Loucy (cell line): ENCODE measurements around the gene KDELR3.

Experiments
- H2AFZ ChIP-seq: fragments of 200-600 bp; sonication (generic); 2 replicates; pipeline ENCODE4 v1.6.0; 2016; ENCODE audit warnings: antibody characterized with exemption, mild to moderate bottlenecking, low read length, moderate library complexity
- H3F3A ChIP-seq: fragments of 200-600 bp; 2 replicates; pipeline ENCODE4 v1.6.0; 2016; ENCODE audit warnings: antibody characterized with exemption, low read depth, mild to moderate bottlenecking
- H3K27me3 ChIP-seq: fragments of 200-600 bp; sonication (generic); 2 replicates; pipeline ENCODE4 v1.6.1; 2014; ENCODE audit warnings: low read length, mild to moderate bottlenecking; ENCODE audit not compliant: insufficient read depth, poor library complexity, severe bottlenecking
- H3K36me3 ChIP-seq: fragments of 200-600 bp; sonication (generic); 2 replicates; pipeline ENCODE4 v1.6.1; 2016; ENCODE audit warnings: low read length; ENCODE audit not compliant: insufficient read depth
- H3K4me1 ChIP-seq: fragments of 200-600 bp; sonication (generic); 2 replicates; pipeline ENCODE4 v1.5.1; 2014; ENCODE audit warnings: low read length, mild to moderate bottlenecking; ENCODE audit not compliant: insufficient read depth, poor library complexity, severe bottlenecking
- H3K4me2 ChIP-seq: fragments of 200-600 bp; sonication (generic); 2 replicates; pipeline ENCODE4 v1.6.0; 2014; ENCODE audit warnings: antibody characterized with exemption, low read length, low read depth, mild to moderate bottlenecking; ENCODE audit not compliant: poor library complexity, severe bottlenecking
- H3K4me3 ChIP-seq: fragments of 200-600 bp; sonication (generic); 2 replicates; pipeline ENCODE4 v1.5.1; 2014; ENCODE audit warnings: low read length, mild to moderate bottlenecking, mixed read lengths; ENCODE audit not compliant: poor library complexity, severe bottlenecking
- H3K79me2 ChIP-seq: fragments of 200-600 bp; sonication (generic); 2 replicates; pipeline ENCODE4 v1.6.1; 2014; ENCODE audit warnings: low read length; ENCODE audit not compliant: insufficient read depth
- H3K9ac ChIP-seq: fragments of 200-600 bp; sonication (generic); 2 replicates; pipeline ENCODE4 v1.6.0; 2014; ENCODE audit warnings: mild to moderate bottlenecking, low read depth, low read length, moderate library complexity; ENCODE audit not compliant: poor library complexity, severe bottlenecking
- H3K9me2 ChIP-seq: fragments of 200-600 bp; sonication (generic); replicated peaks from 2 replicates; pipeline ENCODE4 v1.6.1; 2016; ENCODE audit warnings: low read depth, low read length, mixed read lengths
- H3K9me3 ChIP-seq: fragments of 200-600 bp; sonication (generic); 2 replicates; pipeline ENCODE4 v1.6.1; 2014; ENCODE audit warnings: mild to moderate bottlenecking, antibody characterized with exemption, low read length, low read depth; ENCODE audit not compliant: insufficient read depth
- H4K20me1 ChIP-seq: fragments of 200-600 bp; sonication (generic); 2 replicates; pipeline ENCODE4 v1.6.0; 2014; ENCODE audit warnings: antibody characterized with exemption, low read length, mild to moderate bottlenecking; ENCODE audit not compliant: insufficient read depth, poor library complexity, severe bottlenecking
- EZH2phosphoT487 ChIP-seq: fragments of 200-600 bp; IDR thresholded peaks from 2 replicates; pipeline ENCODE4 v1.6.1; 2018; ENCODE audit warnings: antibody characterized with exemption, mild to moderate bottlenecking, moderate library complexity, borderline replicate concordance
- TF ChIP-seq, protein P1 (sequence below): fragments of 200-600 bp; sonication (generic); conservative IDR thresholded peaks from 2 replicates; pipeline ENCODE4 v1.5.1; 2014; ENCODE audit warnings: mild to moderate bottlenecking, antibody characterized with exemption, low read length

KDELR3 gene

DNA sequence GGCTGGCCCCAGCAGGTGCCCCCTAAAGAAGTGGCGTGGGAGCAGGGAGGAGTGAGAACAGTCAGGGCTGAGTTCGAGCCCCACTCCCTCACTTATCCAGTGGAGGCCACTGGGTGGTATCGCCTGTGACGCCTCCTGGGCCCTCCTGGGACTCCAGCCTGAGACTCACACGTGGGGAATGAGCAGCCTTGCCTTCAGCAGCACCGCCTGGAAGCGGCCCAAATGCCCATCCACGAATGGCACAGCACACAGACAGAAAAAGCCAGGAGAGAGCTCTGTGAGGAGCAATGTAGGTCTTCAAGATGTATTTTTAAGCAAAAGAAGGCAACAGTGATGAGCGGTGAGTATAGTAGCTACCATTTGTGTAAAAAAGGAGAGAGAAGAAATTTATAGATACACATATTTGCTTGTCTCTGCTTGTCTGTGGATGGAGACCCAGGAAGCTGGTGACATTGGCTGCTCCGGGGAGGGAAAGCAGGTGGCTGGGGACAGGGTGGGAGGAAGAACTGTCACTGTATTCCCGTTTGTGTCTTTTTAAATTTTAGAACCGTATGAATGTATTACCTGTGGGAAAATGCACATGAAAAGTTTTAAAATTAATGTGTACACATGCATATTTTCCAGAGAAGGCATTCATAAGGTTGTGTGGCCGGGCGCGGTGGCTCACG, 26.1 kb upstream of the KDELR3 start:
- TF ChIP-seq, protein P1, sequence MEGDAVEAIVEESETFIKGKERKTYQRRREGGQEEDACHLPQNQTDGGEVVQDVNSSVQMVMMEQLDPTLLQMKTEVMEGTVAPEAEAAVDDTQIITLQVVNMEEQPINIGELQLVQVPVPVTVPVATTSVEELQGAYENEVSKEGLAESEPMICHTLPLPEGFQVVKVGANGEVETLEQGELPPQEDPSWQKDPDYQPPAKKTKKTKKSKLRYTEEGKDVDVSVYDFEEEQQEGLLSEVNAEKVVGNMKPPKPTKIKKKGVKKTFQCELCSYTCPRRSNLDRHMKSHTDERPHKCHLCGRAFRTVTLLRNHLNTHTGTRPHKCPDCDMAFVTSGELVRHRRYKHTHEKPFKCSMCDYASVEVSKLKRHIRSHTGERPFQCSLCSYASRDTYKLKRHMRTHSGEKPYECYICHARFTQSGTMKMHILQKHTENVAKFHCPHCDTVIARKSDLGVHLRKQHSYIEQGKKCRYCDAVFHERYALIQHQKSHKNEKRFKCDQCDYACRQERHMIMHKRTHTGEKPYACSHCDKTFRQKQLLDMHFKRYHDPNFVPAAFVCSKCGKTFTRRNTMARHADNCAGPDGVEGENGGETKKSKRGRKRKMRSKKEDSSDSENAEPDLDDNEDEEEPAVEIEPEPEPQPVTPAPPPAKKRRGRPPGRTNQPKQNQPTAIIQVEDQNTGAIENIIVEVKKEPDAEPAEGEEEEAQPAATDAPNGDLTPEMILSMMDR = no peak
- TF ChIP-seq EZH2phosphoT487 = no peak

DNA sequence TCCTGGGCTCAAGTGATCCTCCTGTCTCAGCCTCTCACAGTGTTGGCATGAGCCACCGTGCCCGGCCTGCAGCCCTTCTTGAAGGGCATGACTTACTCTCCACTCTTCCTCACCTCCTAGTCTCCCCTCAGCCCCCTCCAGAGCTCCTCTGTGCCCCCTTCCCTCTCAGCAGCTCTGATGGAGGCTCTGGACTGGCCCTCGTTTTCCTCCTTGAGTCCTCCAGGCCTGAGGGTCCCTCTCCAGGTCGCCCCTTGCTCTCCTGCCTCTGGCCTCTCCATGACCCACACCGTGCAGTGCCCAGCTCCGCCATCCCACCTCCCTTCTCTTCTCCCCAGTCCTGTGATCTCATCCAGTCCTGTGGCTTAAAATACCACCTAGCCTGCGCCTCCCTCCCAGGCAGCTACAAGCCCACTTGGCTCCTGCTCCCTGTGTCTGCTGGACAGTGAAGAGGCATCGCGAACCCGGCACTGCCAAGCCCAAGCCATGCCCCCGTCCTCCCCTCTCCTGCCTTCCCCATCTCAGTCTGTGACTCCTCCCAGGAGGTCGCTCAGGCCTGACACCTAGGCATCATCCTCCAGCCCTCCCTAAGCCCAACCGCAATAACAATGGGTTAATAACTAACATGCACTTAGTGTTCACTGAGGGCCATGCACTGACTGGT, 24.8 kb upstream of the KDELR3 start:
- Histone ChIP-seq H3K36me3 (no peaks in the 10 kb centered on the region), H3F3A (no peaks in the 10 kb centered on the region), H2AFZ (no peak overlapping the region), H3K4me2 (no peak overlapping the region), H3K9me2 (no peaks in the 10 kb centered on the region), H3K9me3 (no peaks in the 10 kb centered on the region), H3K79me2 (no peaks in the 10 kb centered on the region), H3K4me3 (no peak overlapping the region), H3K9ac (no peak overlapping the region), H3K27me3 (no peaks in the 10 kb centered on the region), H4K20me1 (no peaks in the 10 kb centered on the region), H3K4me1 (no peaks in the 10 kb centered on the region)
- TF ChIP-seq, protein P1 = no peak
- no peak for TF ChIP-seq EZH2phosphoT487

More for the DNA sequence above, 26.1 kb upstream of the KDELR3 start:
- H2AFZ ChIP-seq = no peak overlapping the region
- H3K4me3 ChIP-seq = no peak overlapping the region
- H3K9me3 ChIP-seq = no peaks in the 10 kb centered on the region
- no peaks in the 10 kb centered on the region for H3F3A ChIP-seq
- H3K4me1 ChIP-seq = no peaks in the 10 kb centered on the region
- H4K20me1 ChIP-seq = no peaks in the 10 kb centered on the region
- no peak overlapping the region for H3K9ac ChIP-seq
- no peak overlapping the region for H3K4me2 ChIP-seq
- H3K9me2 ChIP-seq = no peaks in the 10 kb centered on the region
- no peaks in the 10 kb centered on the region for H3K36me3 ChIP-seq
- H3K79me2 ChIP-seq = no peaks in the 10 kb centered on the region
- H3K27me3 ChIP-seq = no peaks in the 10 kb centered on the region

DNA sequence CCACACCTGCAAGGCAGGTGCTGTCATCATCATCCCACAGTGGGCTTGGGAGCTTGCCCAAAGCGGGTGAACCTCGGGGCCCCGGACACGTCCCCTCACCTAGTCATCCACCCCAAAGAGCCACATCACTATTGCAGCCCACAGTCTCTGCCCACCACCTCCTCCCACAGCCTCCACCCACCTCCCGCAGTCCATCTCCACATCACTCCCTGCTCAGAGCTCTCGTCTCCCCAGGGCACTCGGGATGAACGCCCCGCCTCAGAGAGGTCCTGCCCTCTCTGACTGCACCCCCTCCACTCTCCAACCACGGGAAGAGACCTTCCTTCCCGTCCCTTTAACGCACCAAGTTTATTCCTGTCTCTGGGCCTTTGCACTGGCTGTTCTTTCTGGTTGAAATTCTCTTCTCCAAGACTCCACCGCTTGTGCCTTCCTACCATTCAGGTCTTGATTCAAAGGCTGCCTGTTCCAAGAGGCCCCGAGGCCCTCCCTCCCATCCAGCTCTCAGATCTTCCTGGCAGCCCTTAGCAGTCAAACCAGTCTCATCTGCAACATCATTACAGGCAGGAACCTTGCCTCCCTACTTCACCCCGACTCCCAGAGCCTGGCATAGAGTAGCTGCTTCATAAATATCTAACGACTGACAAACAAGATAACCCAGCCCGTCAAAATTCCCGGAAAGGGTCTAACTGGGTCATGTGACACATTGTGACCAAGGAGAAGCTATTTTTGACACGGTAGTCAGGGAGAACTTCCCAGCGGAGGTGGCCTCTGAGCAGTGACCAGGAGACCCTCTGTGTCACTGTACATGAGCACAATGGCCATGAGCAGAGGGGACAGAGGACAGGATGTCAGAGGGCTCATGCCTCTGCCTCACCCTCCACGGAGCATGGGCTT, 24.0 kb upstream of the KDELR3 start:
- Histone ChIP-seq H3K79me2 (no peaks in the 10 kb centered on the region), H3K9me2 (no peaks in the 10 kb centered on the region), H3K4me3 (no peak overlapping the region), H3F3A (no peaks in the 10 kb centered on the region), H3K4me2 (no peak overlapping the region), H3K27me3 (no peaks in the 10 kb centered on the region), H3K9me3 (no peaks in the 10 kb centered on the region), H2AFZ (no peak overlapping the region), H3K9ac (no peak overlapping the region), H3K4me1 (no peaks in the 10 kb centered on the region), H4K20me1 (no peaks in the 10 kb centered on the region), H3K36me3 (no peaks in the 10 kb centered on the region)
- TF ChIP-seq, protein P1 = no peak
- no peak for TF ChIP-seq EZH2phosphoT487
